Activated T-cell treated with anti-CD3 and anti-CD28 coated beads, Interleukin-2, amount 50 U/mL, for 4 hours (primary cell): ENCODE results near the gene FAM171A2. TPM values are rescaled to one million over a fixed set of nuclear protein-coding genes. Genes with fewer than 3 reads are reported as not detected.

Experiments used
- ATAC-seq, 2 donors: fragments of 200-7000 bp; cut with Tn5 transposase; one replicate each; pipeline ENCODE4 v1.10.0; 2021
- DNase-seq: peaks from one replicate; pipeline ENCODE4 v3.0.0-alpha.2; 2020
- H3K27me3 Mint-ChIP-seq: one replicate; pipeline ENCODE4 v1.8.0; 2021; ENCODE audit warnings: low read depth, mixed read lengths
- H3K36me3 Mint-ChIP-seq: one replicate; pipeline ENCODE4 v1.8.0; 2022; ENCODE audit warnings: mixed read lengths; ENCODE audit not compliant: insufficient read depth
- H3K4me1 Mint-ChIP-seq: one replicate; pipeline ENCODE4 v1.8.0; 2021; ENCODE audit warnings: low read depth, mixed read lengths
- H3K4me3 Mint-ChIP-seq: one replicate; pipeline ENCODE4 v1.8.0; 2021; ENCODE audit warnings: mild to moderate bottlenecking, moderate library complexity, mixed read lengths
- H3K9me3 Mint-ChIP-seq: one replicate; pipeline ENCODE4 v1.8.0; 2021; ENCODE audit warnings: mixed read lengths
- total RNA-seq, 3 donors: library from RNA; stranded (reverse); gene quantifications; one replicate each; pipeline ENCODE4 v1.2.1, GENCODE V29; 2021

FAM171A2 gene
- total RNA-seq, 3 donors from 2014 or later, result 0.24 to 0.33 (median 0.27) TPM

DNA sequence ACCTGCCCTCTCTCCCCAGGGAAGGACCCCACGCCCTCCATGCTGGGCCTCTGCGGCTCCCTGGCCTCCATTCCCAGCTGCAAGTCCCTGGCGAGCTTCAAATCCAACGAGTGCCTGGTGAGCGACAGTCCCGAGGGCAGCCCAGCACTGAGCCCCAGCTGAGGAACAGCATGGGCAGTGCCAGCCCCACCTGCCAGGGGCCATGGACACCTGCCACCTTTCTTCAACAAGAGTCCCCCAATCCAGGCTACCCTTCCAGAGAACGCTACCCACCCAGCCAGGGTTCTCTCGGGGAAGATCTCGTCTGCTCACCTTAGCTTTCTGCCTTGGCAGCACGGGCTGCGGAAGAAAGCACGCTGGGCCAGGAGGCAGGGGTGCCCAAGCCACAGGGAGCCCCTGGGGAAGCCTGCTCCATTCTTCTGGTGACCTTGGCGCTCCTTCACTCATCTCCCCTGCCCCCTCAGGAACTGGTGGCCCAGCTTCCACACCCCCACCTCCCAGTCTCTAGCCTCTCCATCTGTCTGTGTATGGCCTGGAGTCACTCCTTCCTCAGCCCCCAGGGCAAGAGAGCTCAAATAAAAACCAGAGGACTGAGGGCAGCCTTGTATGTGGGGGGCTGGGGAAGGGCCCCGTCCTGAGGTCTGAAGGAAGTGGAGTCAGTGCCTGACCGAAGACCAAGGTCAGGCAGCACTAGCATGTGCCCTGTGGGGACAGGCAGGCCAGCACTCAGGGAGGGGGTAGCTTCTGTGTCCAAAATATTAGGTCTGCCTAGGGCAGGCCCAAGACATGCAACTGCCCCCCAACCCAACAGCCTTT, 45.4 kb downstream of the FAM171A2 start:
- Mint-ChIP-seq H3K27me3 (peaks cover 33% of the 10 kb centered on the region), H3K9me3 (no peaks in the 10 kb centered on the region), H3K4me3 (no peak overlapping the region), H3K36me3 (peaks cover 9% of the 10 kb centered on the region), H3K4me1 (peaks cover 18% of the 10 kb centered on the region)
- no peak for ATAC-seq
- DNase-seq, result no peak

DNA sequence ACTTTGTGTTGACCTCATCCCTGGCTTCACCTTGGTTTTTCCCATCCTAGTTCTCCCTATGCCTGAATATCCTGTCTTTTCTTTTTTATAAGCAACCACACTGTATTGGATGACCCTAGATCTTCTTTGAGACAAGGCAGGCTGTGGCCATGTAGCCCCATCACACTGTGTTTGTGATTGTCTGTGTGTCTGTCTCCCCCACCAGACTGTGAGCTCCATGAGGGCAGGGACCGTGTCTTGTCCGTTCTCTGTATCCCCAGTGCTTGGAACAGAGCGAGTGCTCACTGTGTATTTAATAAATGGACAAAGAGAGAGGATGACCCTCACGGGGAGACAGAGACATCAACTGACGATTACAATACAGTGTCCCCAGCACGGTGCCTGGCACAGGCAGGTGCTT, 46.1 kb downstream of the FAM171A2 start:
- peaks cover 9% of the 10 kb centered on the region for H3K36me3 Mint-ChIP-seq
- H3K9me3 Mint-ChIP-seq, result no peaks in the 10 kb centered on the region
- peaks cover 13% of the 10 kb centered on the region for H3K4me1 Mint-ChIP-seq
- DNase-seq (no peak), ATAC-seq (no peak)
- H3K27me3 Mint-ChIP-seq, result peaks cover 33% of the 10 kb centered on the region
- H3K4me3 Mint-ChIP-seq, result no peak overlapping the region

DNA sequence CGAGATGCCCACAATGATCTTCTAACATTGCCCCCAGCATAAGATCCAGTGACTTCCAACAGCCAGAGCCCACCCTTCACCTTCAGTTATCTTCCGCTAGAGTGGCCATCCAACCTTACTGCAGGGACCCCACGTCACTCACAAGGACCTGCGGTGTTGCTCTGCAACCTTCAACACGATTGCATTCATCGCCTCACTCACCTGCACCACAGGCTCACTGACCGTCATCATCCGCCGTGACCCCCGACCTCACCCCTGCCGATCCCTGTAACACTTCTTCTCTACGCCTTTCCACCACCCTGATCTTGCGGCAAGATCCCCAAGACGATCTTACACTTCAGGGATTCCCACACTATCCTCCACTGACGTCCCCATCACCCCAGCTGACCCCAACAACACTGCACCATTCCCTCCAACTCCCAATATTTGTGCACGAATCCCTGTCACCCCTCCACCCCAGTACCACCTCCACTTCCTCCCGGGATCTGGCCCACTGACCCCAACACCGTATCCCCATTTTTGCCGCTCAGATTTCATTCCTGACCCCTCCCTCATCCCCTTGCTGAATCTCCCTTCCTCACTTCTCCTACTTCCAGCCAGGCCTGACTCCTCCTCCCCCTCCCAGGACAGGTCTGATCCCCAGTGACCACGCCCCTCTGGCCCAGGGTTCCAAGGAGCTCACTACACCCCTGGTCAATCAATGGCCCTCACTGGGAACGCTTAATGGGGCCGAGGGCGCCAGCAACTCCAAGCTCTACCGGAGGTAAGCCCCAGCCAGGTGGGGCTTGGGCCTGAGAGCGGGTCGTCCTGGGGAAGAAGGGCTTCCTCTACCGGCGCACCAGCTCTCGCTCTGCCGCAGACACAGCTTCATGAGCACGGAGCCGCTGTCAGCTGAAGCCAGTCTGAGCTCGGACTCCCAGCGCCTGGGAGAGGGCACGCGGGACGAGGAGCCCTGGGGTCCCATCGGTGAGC, 47.6 kb downstream of the FAM171A2 start:
- H3K4me1 Mint-ChIP-seq, result peaks cover 12% of the 10 kb centered on the region
- H3K27me3 Mint-ChIP-seq, result peaks cover 37% of the 10 kb centered on the region
- ATAC-seq (no peak), DNase-seq (no peak)
- peaks cover 6% of the 10 kb centered on the region for H3K36me3 Mint-ChIP-seq
- H3K4me3 Mint-ChIP-seq, result peak overlapping the region; percentile 69
- H3K9me3 Mint-ChIP-seq, result no peaks in the 10 kb centered on the region

DNA sequence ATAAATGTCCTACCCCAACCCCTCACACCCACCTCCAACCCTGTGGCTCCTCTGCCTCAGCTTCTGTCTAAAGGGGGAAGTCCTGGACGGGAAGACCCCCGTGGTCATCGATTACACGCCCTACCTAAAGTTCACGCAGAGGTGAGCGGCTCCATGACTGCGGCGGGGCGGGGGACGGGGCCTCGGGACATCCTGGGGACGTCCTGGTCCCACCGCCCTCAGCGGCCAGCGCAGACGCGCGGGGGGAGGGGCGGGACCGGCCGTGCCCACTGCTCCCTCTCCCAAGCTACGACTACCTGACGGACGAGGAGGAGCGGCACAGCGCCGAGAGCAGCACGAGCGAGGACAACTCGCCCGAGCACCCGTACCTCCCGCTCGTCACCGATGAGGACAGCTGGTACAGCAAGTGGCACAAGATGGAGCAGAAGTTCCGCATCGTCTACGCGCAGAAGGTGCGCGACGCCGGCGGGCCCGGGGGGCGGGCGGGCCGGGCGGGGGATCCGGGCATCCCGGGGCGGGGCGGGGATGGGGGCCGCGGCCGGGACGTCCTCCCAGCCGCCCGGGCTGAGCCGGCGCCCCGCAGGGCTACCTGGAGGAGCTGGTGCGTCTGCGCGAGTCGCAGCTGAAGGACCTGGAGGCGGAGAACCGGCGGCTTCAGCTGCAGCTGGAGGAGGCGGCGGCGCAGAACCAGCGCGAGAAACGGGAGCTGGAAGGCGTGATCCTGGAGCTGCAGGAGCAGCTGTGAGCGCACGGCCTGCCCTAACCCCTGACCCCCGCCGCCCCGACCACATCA, 48.6 kb downstream of the FAM171A2 start:
- DNase-seq, result no peak
- peaks cover 5% of the 10 kb centered on the region for H3K36me3 Mint-ChIP-seq
- H3K4me1 Mint-ChIP-seq, result peaks cover 12% of the 10 kb centered on the region
- H3K4me3 Mint-ChIP-seq, result peak overlapping the region; percentile 69
- H3K9me3 Mint-ChIP-seq, result no peaks in the 10 kb centered on the region
- peaks cover 38% of the 10 kb centered on the region for H3K27me3 Mint-ChIP-seq
- peak; percentile 81 to 83 for ATAC-seq

DNA sequence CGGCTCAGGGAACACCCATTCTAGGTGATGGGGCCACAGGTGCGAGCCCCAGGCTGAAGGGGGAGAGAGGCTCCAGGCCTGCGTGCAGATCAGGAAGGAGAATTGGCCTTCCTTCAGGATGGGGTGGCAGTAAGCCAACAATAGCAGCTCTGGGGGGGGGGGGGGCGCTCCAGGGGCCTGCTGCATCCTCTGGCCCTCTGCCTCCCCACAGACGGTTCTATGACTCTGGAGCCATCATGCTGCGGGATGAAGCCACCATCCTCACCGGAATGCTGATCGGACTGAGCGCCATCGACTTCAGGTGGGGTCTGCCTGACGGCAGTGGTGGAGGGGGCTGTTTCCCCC, 49.2 kb downstream of the FAM171A2 start:
- Mint-ChIP-seq H3K36me3 (peaks cover 2% of the 10 kb centered on the region), H3K9me3 (no peaks in the 10 kb centered on the region), H3K4me3 (peak overlapping the region; percentile 58), H3K27me3 (peaks cover 44% of the 10 kb centered on the region), H3K4me1 (peaks cover 15% of the 10 kb centered on the region)
- DNase-seq (no peak), ATAC-seq (no peak)

DNA sequence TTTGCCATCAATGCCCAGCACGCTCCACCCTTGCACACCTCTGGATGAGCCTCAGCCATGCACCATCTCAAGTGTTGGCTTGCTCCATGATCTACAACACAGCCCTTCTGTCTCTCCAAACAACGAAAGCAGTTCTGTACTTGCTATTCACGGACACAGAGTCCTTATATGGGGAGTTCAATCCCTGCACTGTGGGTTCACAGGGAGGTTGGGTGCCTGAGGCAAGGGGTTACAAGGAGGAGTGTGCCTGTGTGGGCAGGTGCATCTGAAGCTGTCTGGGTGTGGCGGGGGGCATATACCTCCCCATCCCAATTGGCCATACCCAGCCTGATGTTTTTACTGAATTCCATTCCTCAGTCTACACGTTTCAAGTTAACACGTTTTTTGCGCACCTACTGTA, 49.6 kb downstream of the FAM171A2 start:
- Mint-ChIP-seq H3K4me3 (peak overlapping the region; percentile 58), H3K9me3 (no peaks in the 10 kb centered on the region), H3K27me3 (peaks cover 44% of the 10 kb centered on the region), H3K36me3 (no peaks in the 10 kb centered on the region), H3K4me1 (peaks cover 18% of the 10 kb centered on the region)
- DNase-seq, result no peak
- ATAC-seq, result no peak

DNA sequence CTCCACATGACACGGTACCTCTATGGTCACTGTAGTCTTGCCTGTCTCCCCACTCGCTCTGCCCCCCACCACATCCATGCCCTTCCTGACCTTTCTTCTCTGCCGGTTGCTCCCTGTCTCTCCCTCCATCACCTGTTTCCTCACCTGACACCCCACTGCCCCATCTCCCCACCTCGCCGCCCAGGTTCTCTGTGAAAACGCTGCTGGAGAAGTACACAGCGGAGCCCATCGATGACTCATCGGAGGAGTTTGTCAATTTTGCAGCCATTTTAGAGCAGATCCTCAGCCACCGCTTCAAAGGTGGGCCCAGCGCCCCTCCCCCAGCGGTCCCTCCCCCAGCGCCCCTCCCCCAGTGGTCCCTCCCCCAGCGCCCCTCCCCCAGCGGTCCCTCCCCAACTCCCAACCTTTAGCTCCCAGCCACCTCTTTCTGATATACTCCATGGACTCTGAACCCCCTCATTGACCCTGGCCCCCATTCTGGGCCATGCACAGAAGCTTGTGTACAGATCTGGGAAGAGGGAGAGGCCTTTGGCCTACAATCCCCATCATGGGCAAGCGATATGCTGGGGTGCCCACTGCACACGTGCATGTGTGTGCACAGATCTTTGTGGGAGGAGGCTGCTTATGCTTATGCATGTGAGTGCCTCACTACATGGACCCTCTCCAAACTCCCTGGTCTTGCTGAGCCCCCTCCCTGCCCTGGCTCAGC, 51.1 kb downstream of the FAM171A2 start:
- no peak for ATAC-seq

DNA sequence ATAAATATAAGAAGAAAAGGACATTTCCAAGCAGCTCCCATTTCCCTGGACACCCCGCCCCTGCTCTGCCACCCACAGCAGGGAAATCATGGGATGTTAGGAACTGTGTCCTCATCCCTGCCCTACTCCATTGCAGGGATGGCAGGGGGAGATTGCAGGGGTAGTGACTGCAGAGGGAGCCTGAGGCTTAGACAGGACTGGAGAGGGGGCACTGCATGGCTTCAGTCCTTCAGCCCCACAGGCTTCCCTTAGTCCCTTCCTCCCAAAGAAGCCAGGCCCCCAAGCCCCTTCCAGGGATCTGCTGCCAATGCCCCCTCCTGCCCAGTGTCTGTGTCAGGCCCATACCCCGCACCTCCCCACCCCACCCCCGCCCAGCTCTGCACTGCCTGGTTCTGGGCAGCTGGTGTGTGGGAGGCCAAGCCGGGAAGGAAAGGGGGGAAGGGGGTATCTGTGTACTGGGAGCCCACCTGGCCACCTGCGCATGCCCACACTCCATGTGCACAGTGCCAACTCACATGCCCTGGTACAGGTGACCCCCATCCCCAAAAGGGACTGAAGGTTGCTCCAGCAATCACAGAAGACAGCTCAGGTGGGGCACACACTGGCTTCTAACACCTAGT, 52.0 kb downstream of the FAM171A2 start:
- ATAC-seq (no peak), DNase-seq (no peak)
- peaks cover 43% of the 10 kb centered on the region for H3K27me3 Mint-ChIP-seq
- H3K9me3 Mint-ChIP-seq, result no peaks in the 10 kb centered on the region
- peaks cover 25% of the 10 kb centered on the region for H3K4me1 Mint-ChIP-seq
- no peak overlapping the region for H3K4me3 Mint-ChIP-seq
- H3K36me3 Mint-ChIP-seq, result no peaks in the 10 kb centered on the region

More for the DNA sequence above, 51.1 kb downstream of the FAM171A2 start:
- Mint-ChIP-seq H3K4me1 (peaks cover 21% of the 10 kb centered on the region), H3K9me3 (no peaks in the 10 kb centered on the region), H3K27me3 (peaks cover 44% of the 10 kb centered on the region), H3K4me3 (no peak overlapping the region), H3K36me3 (no peaks in the 10 kb centered on the region)
- no peak for DNase-seq

DNA sequence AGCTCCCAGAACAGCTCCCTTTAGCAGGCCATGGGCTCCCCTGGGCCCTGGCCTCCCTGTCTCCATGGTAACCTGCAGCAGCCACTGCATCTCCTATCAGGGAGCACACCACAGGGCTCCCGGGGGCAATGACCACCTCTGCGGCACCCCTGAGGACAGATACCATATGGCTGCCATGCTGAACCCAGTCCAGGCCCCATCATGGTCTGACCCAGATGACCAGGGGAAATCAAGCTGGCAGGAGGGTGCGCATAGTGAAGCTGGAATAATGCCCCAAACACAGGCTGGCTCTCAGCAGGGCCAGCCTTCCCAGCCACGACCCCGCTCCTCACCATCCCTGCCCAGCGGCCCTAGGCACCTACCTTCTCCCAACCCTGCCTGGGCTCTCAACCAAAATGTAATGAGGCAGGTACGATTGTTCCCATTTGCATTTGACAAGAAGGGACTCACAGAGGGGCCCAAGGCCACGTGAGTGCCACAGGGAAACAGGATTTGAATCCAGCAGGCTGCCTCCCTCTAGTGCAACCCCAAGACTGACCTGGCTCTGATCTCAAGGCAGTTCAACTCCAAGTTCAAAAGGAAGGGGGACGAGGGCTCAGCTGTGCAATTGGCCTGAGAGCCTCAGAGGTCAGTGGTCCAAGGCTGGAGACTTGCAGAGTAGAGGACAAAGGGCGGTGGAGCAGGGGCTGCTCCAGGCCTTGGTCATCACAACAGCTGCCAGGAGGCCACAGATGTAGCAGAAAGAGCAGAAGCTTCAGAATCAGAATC, 52.9 kb downstream of the FAM171A2 start:
- Mint-ChIP-seq H3K36me3 (no peaks in the 10 kb centered on the region), H3K9me3 (no peaks in the 10 kb centered on the region), H3K4me1 (peaks cover 19% of the 10 kb centered on the region), H3K27me3 (peaks cover 42% of the 10 kb centered on the region), H3K4me3 (no peak overlapping the region)
- ATAC-seq (no peak), DNase-seq (no peak)

DNA sequence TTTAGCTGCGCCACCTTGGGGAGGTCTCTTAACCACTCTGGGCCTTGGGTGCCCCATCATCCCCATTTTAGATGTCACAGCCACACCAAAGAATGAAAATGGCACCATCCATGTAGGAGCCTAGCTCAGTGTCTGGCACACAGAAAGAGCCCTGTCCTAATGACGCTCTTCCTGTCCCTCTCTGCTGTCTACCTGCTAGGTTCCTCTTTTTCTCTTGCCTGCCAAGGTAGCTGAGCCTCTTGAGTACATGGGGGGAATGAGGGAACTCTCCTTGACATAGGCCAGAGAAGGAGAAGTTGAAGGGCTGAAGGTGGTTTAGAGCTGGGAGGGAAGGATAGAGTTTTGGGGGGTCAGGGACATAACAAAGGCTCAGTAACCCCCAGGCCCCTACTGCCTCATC, 53.5 kb downstream of the FAM171A2 start:
- H3K4me3 Mint-ChIP-seq, result no peak overlapping the region
- ATAC-seq, result no peak
- no peak for DNase-seq
- peaks cover 15% of the 10 kb centered on the region for H3K4me1 Mint-ChIP-seq
- no peaks in the 10 kb centered on the region for H3K36me3 Mint-ChIP-seq
- H3K9me3 Mint-ChIP-seq, result no peaks in the 10 kb centered on the region
- H3K27me3 Mint-ChIP-seq, result peaks cover 37% of the 10 kb centered on the region

DNA sequence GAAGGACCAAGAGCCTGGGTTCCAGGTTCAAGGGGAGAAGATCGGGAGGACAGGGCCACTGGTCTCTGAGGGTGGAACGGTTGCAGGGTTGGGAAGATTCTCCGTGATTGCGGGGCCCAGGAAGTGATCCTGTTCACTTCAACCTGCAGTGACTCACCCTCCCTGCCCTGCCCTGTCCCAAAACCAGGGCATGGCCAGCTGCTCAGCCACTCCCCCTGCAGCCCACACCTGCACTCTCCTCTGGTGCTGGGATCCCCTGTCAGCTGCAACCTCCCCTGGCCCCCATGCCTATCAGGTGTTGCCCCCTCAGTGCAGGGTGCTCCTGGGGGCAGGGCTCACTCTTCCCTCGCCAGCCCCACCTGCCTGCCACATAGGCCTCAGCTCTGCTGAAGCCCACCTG, 54.2 kb downstream of the FAM171A2 start:
- Mint-ChIP-seq H3K36me3 (no peaks in the 10 kb centered on the region), H3K9me3 (no peaks in the 10 kb centered on the region), H3K4me3 (peak overlapping the region; percentile 56), H3K27me3 (peaks cover 37% of the 10 kb centered on the region), H3K4me1 (peaks cover 15% of the 10 kb centered on the region)
- DNase-seq, result no peak
- ATAC-seq, result no peak

DNA sequence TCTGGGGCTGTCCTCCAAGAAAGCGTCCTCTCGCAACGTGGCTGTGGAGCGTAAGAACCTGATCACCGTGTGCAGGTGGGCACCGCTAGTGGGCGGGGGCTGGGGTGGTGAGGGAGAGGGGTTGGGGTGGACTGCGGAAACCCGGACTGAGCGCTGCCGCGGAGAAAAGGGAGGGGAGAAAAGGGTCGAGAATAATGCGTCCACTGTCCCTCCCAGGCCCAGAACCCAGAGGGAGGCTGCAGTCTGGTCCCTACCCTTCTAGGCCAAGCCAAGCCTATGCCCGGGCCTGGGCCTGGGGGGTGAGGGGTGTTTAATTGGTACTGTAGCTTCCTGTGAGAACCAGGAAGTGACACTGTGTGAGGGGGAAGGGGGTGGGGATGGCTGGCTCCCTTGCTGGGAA, 54.8 kb downstream of the FAM171A2 start:
- H3K27me3 Mint-ChIP-seq, result peaks cover 35% of the 10 kb centered on the region
- H3K4me3 Mint-ChIP-seq, result peak overlapping the region; percentile 56
- DNase-seq (no peak), ATAC-seq (peak in 1 of 2 donors; percentile 4)
- H3K4me1 Mint-ChIP-seq, result peaks cover 13% of the 10 kb centered on the region
- H3K36me3 Mint-ChIP-seq, result no peaks in the 10 kb centered on the region
- H3K9me3 Mint-ChIP-seq, result no peaks in the 10 kb centered on the region
